ENCODE measurements around the gene UTP11.

UTP11 gene

GRCh38 chr1:38073534-38074301, 61.2 kb downstream of the UTP11 start:
- DNase-seq, result no peak

- no peak for DNase-seq
Observed at GRCh38 chr1:38074302-38074677, 61.8 kb downstream of the UTP11 start.
